ENCODE measurements around the gene DNAJB8.

The DNAJB8 gene

DNA sequence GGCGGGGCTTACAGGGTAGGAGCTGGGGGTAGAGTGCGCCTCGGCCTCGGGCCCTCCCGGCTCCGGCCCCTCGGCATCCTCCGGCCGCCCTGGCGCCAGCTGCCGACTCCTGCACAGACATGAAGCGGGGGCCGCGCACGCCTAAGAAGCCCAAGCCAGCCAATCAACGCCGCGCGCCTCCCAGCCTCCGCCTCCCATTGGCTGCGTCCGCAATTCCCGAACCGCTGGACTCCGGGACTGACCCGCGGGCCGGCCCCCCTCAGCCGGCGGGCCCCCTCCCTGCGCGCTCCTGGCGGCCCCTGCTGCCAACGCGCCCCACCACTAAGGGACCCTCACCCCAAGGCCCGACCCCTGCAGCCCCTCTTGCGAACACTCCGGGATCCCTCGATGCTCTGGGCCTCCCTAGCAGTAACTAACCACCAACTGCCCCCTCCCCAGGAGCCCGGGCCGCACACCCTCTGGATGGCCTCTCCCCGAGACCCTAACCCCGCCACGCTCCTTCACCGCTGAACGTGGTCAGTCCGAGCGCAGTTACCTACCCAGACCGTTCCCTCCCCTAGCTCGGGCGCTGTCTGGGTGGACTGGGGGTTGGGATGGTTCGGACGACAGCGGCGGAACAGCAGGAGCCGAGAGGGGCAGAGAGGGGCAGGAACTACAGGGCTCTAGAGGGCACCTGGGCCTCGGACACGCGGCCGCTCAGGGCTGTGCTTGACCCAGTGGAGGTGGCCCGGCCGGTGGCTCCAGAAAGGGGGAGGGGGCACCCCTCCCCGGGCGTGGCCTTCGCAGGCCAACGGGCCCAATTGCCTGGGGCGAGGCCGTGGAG, 21.3 kb upstream of the DNAJB8 start:
- Mint-ChIP-seq H3K9me3 (no peaks in the 10 kb centered on the region), H3K4me1 (peaks cover 40% of the 10 kb centered on the region), H3K4me3 (peak overlapping the region; percentile 85 to 95 (median 94)), H3K27ac (peak overlapping the region in 2 of 3 experiments; percentile 55 to 67), H3K36me3 (ENCODE audit: low read depth) (peaks cover 10% of the 10 kb centered on the region), H3K27me3 (ENCODE audit: low read depth) (peaks cover 98% of the 10 kb centered on the region)
- TF ChIP-seq, protein P1, sequence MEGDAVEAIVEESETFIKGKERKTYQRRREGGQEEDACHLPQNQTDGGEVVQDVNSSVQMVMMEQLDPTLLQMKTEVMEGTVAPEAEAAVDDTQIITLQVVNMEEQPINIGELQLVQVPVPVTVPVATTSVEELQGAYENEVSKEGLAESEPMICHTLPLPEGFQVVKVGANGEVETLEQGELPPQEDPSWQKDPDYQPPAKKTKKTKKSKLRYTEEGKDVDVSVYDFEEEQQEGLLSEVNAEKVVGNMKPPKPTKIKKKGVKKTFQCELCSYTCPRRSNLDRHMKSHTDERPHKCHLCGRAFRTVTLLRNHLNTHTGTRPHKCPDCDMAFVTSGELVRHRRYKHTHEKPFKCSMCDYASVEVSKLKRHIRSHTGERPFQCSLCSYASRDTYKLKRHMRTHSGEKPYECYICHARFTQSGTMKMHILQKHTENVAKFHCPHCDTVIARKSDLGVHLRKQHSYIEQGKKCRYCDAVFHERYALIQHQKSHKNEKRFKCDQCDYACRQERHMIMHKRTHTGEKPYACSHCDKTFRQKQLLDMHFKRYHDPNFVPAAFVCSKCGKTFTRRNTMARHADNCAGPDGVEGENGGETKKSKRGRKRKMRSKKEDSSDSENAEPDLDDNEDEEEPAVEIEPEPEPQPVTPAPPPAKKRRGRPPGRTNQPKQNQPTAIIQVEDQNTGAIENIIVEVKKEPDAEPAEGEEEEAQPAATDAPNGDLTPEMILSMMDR (IDR thresholded peaks at IDR 0.05; ENCODE audit: unreplicated experiment in 3 of 3), result no peak

DNA sequence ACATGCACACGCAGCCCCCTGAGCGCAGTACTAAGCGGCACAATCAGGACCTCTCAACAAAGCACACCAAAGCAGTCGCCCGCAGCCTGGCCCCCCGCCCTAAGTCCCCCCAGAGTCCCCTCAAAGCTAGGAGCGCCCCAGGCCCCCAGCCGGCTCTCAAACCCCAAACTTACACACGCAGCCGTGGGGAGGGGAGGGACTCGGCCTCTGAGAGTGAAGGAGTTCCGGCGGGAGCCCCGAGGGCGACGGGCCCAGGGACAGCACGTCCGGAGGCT, 20.8 kb upstream of the DNAJB8 start:
- H3K4me3 Mint-ChIP-seq, result peak overlapping the region; percentile 85 to 95 (median 94)
- peaks cover 44% of the 10 kb centered on the region for H3K4me1 Mint-ChIP-seq
- peaks cover 11% of the 10 kb centered on the region for H3K36me3 Mint-ChIP-seq (ENCODE audit: low read depth)
- peaks cover 98% of the 10 kb centered on the region for H3K27me3 Mint-ChIP-seq (ENCODE audit: low read depth)
- no peaks in the 10 kb centered on the region for H3K9me3 Mint-ChIP-seq
- TF ChIP-seq, protein P1 (IDR thresholded peaks at IDR 0.05; ENCODE audit: unreplicated experiment in 3 of 3), result no peak
- H3K27ac Mint-ChIP-seq, result peak overlapping the region in 2 of 3 experiments; percentile 49 to 50

DNA sequence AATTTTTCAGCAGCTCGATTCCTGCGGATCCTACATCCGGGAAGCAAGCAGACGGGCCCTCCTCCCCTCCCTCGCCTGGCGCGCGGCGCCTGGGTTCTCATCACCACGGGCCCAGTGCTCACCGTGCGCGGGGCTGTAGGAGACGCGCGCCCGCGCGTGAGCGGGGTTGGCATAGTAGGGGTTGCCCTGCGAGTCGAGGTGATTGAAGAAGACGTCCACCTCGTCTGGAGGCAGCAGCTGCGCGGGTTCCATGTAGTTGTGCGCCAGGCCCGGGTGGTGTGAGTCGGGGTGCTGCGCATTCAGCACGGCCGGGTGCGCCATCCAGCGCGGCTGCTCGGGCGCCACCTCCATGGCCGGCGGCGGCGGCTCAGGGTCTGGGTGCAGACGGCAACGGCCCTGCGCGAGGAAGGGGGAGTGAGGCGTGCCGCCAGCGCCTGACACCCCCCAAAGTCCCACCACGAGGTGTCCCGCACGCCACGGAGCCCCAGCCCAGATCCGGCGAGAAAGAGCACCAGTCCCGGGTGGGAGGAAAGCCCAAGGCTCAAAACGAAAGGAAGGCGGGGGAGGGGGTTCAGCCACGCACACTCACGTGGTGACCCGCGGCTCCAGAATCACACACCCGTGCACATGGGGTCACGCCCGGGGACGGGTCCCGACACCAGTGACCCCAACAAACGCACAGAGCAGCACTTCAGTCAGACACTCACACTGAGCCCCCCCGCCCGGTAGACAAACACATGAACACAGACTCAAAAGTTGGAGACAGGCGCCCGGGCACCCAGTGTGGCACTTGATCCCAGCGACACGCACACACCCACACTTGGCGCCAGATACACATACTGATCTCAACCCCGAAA, 20.2 kb upstream of the DNAJB8 start:
- Mint-ChIP-seq H3K27ac (peak overlapping the region in 2 of 3 experiments; percentile 49 to 50), H3K27me3 (ENCODE audit: low read depth) (peaks cover 98% of the 10 kb centered on the region), H3K4me1 (peaks cover 48% of the 10 kb centered on the region), H3K36me3 (ENCODE audit: low read depth) (peaks cover 11% of the 10 kb centered on the region), H3K9me3 (no peaks in the 10 kb centered on the region), H3K4me3 (peak overlapping the region; percentile 85 to 95 (median 94))
- TF ChIP-seq, protein P1 (IDR thresholded peaks at IDR 0.05; ENCODE audit: unreplicated experiment in 3 of 3), result no peak

DNA sequence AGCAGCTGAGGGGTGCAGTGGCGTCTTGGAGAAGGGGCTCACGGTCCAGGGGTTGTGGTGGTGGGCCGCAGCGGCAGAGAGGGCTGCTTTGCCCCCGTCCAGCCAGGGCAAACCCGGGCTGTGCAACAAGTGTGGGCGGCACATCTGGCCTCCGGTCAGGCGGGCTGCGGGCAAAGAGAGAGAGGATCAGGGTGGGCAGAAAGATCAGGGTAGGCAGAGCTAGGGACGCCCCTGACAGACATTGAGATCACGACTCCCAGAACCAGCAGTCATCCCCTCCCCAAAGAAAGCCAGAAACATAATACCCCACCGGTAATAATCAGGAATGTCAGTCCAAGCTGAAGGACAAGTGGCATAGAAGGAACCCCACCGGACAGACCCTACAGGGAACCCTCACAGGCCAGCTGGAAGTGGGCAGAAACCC, 19.5 kb upstream of the DNAJB8 start:
- peaks cover 46% of the 10 kb centered on the region for H3K4me1 Mint-ChIP-seq
- peaks cover 12% of the 10 kb centered on the region for H3K36me3 Mint-ChIP-seq (ENCODE audit: low read depth)
- TF ChIP-seq, protein P1 (IDR thresholded peaks at IDR 0.05; ENCODE audit: unreplicated experiment in 3 of 3), result no peak
- H3K4me3 Mint-ChIP-seq, result peak overlapping the region; percentile 85 to 95 (median 94)
- no peak overlapping the region for H3K27ac Mint-ChIP-seq
- H3K27me3 Mint-ChIP-seq (ENCODE audit: low read depth), result peaks cover 98% of the 10 kb centered on the region
- no peaks in the 10 kb centered on the region for H3K9me3 Mint-ChIP-seq

DNA sequence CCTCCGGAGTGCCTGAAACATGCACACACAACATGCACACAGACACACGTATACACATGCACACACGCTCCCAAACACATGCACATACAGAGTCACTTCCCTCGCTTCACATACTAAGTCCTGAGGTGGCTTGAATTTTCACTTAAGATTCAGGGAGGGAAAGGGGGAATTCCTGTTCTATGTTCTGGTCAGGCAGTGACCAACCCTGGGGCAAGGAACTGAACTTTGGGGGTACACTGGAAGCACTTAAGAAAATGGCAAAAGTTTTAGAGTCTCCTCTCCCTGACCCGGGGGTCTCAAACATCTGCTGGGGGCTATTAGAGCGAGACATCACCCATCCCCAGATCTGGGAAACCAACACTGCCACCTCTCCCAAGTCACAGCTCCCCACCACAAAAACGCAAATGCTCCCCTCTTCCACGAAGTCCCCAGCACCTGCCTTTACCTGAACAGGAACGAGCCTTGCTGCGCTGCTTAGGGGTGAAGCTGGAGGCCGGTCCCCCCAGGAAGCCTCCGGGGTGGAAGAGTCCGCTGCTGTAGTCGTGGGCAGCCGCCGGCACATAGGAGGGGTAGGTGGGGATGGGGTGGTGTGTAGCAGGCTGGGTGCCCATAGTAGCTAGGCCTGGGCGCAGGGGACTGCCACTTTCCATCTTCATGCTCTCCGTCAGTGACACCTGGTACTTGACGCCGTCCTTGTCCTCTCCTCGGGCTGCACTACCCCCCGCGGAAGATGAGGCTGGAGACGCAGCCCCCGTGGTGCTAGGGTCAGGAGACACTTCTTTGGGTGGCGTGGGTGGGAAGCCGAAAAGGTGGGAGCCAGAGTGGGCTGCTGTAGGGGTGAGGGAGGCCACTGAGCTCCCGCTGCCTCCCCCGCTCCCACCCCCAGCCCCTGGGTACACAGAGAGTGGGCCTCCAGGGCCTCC, 18.9 kb upstream of the DNAJB8 start:
- H3K27me3 Mint-ChIP-seq (ENCODE audit: low read depth), result peaks cover 98% of the 10 kb centered on the region
- TF ChIP-seq, protein P1 (IDR thresholded peaks at IDR 0.05; ENCODE audit: unreplicated experiment in 3 of 3), result no peak

More for the DNA sequence above, 18.9 kb upstream of the DNAJB8 start:
- peak overlapping the region in 2 of 3 experiments; percentile 24 to 49 for H3K27ac Mint-ChIP-seq
- H3K4me3 Mint-ChIP-seq, result peak overlapping the region; percentile 79 to 95 (median 85)
- peaks cover 46% of the 10 kb centered on the region for H3K4me1 Mint-ChIP-seq
- no peaks in the 10 kb centered on the region for H3K9me3 Mint-ChIP-seq
- peaks cover 14% of the 10 kb centered on the region for H3K36me3 Mint-ChIP-seq (ENCODE audit: low read depth)

Data from nephron (organoid).